ENCODE measurements around the gene OR8H2. TPM values are rescaled to one million over a fixed set of nuclear protein-coding genes. Genes with fewer than 3 reads are reported as not detected.

Gene OR8H2, protein sequence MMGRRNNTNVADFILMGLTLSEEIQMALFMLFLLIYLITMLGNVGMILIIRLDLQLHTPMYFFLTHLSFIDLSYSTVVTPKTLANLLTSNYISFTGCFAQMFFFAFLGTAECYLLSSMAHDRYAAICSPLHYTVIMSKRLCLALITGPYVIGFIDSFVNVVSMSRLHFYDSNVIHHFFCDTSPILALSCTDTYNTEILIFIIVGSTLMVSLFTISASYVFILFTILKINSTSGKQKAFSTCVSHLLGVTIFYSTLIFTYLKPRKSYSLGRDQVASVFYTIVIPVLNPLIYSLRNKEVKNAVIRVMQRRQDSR
- not detected in 5 replicates for total RNA-seq (2022; extraction: Qiagen RNA extraction; ENCODE audit: low read depth)

DNA sequence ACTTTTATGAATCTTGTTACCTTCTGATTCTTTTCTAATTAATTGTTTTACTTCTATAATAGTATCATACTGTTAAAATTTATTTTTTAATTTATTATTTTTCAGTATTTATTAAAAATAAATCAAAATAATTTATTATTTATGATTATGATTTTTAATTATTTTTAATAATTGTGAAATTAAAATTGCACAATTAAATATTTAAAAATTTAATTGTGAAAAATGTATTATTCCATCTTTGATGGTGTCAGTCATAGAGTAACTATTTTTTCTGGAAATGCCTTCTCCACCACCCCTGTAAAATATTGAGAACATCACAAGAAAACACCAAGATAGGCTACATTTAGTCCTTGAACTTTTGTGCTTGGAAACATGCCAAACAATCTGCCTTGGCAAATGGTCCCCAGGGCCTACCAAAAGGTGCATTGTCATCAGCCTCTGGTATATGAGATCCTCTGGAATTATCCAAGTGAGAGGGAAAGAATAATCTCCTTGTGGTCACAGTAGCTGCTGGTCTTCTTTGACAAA lies at the start of gene OR8H2:
OR8H2 (plus strand) TSS at position 478 of the 528 bp plus-strand sequence. CDS start 1,356 bp downstream, outside the sequence.

DNA sequence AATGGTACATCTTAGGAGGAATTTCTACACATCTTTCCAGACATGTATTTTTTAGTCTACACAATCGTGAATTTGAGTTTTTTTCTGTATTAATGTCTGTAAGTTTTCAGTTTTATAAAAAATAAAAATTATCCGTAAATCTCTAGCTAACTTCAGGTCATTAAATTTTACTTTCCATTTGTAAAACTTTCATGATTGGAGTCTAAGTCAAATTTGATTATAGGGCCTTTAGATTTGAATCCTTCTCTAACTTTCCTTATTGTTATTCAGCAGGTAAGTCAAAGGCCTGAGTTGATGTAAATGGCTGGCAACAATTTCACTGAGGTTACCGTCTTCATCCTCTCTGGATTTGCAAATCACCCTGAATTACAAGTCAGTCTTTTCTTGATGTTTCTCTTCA lies 10.5 kb upstream of the OR8H2 start, which contains the start of gene OR8I2:
OR8I2 (plus strand) TSS at position 301 of the 400 bp plus-strand sequence; CDS start at position 301, 0 bp downstream.

DNA sequence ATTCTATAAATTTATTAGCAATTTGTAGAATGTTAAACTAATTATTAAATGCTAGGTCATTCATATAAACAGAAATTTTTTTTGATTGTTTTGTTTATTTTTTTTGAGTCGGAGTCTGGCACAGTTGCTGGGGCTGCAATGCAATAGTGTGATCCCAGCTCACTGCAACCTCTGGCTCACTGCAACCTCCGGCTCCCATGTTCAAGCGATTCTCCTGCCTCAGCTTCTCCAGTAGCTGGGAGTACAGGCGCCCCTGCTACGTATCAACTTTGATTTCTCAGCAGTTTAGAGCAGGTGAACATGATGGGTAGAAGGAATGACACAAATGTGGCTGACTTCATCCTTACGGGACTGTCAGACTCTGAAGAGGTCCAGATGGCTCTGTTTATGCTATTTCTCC lies 18.6 kb downstream of the OR8H2 start, which contains the start of gene OR8H3:
OR8H3 (plus strand) TSS at position 301 of the 400 bp plus-strand sequence; CDS start at position 301, 0 bp downstream.

DNA sequence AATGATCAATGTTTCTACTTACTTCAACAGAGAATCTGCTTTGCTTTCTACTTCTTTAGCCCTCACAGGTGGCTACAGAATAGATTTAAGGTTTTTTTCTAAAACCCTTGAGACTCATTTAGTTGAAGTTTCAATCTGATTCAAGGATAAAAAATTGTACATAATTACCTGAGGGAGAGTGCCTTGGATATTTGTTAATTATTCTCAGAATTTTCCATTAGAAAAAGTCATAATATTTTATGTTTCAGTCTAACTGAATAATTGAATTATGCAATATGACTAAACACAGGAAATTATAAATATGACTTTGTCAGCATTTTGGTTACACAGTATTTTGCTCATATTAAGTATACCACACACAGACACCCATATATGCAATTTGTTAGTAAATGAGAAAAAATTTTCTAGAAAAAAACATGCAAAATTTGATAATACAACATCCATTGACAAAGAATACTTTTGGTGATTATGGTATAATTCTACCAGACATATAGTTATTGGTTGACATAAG lies 36.7 kb downstream of the OR8H2 start, which contains the start of gene OR8J3:
OR8J3 (minus strand) TSS at position 51 of the 511 bp plus-strand sequence. CDS start 2,483 bp downstream, outside the sequence.

Other genes starting within 250 kb of the OR8H2 start
- not detected in 5 replicates for gene TRIM51, start 220.4 kb upstream of the OR8H2 start, total RNA-seq (2022; extraction: Qiagen RNA extraction; ENCODE audit: low read depth)
- not detected in 5 replicates for gene OR5W2, start 189.1 kb upstream of the OR8H2 start, total RNA-seq (2022; extraction: Qiagen RNA extraction; ENCODE audit: low read depth)
- not detected in 5 replicates for gene OR5I1, start 167.3 kb upstream of the OR8H2 start, total RNA-seq (2022; extraction: Qiagen RNA extraction; ENCODE audit: low read depth)
- gene OR10AG1, start 133.7 kb upstream of the OR8H2 start, total RNA-seq (2022; extraction: Qiagen RNA extraction; ENCODE audit: low read depth) = not detected in 5 replicates
- gene OR5F1, start 109.1 kb upstream of the OR8H2 start, total RNA-seq (2022; extraction: Qiagen RNA extraction; ENCODE audit: low read depth) = not detected in 5 replicates
- not detected in 5 replicates for gene OR5AS1, start 76.0 kb upstream of the OR8H2 start, total RNA-seq (2022; extraction: Qiagen RNA extraction; ENCODE audit: low read depth)
- gene OR8I2, start 10.4 kb upstream of the OR8H2 start, total RNA-seq (2022; extraction: Qiagen RNA extraction; ENCODE audit: low read depth) = not detected in 5 replicates
- gene OR8H3, start 18.7 kb downstream of the OR8H2 start, total RNA-seq (2022; extraction: Qiagen RNA extraction; ENCODE audit: low read depth) = not detected in 5 replicates
- not detected in 5 replicates for gene OR8J3, start 36.5 kb downstream of the OR8H2 start, total RNA-seq (2022; extraction: Qiagen RNA extraction; ENCODE audit: low read depth)
- not detected in 5 replicates for gene OR8K5, start 56.6 kb downstream of the OR8H2 start, total RNA-seq (2022; extraction: Qiagen RNA extraction; ENCODE audit: low read depth)
- gene OR5J2, start 72.9 kb downstream of the OR8H2 start, total RNA-seq (2022; extraction: Qiagen RNA extraction; ENCODE audit: low read depth) = not detected in 5 replicates
- not detected in 5 replicates for gene OR5T2, start 130.6 kb downstream of the OR8H2 start, total RNA-seq (2022; extraction: Qiagen RNA extraction; ENCODE audit: low read depth)
- not detected in 5 replicates for gene OR5T3, start 148.6 kb downstream of the OR8H2 start, total RNA-seq (2022; extraction: Qiagen RNA extraction; ENCODE audit: low read depth)
- not detected in 5 replicates for gene OR5T1, start 170.5 kb downstream of the OR8H2 start, total RNA-seq (2022; extraction: Qiagen RNA extraction; ENCODE audit: low read depth)
- not detected in 5 replicates for gene OR8H1, start 188.6 kb downstream of the OR8H2 start, total RNA-seq (2022; extraction: Qiagen RNA extraction; ENCODE audit: low read depth)
- not detected in 5 replicates for gene OR8K3, start 211.5 kb downstream of the OR8H2 start, total RNA-seq (2022; extraction: Qiagen RNA extraction; ENCODE audit: low read depth)
- gene OR8K1, start 242.4 kb downstream of the OR8H2 start, total RNA-seq (2022; extraction: Qiagen RNA extraction; ENCODE audit: low read depth) = not detected in 5 replicates

Measured in A549 treated with DMSO at 1 μM for 4 hours (cell line).